HG02973 (cell line): ENCODE data around the gene HECW1.

Source experiments
- ATAC-seq: cut with Tn5 transposase; IDR thresholded peaks from one replicate; pipeline ENCODE4 v1.9.1; 2021; ENCODE audit warnings: moderate library complexity; ENCODE audit not compliant: unreplicated experiment

Gene HECW1

DNA sequence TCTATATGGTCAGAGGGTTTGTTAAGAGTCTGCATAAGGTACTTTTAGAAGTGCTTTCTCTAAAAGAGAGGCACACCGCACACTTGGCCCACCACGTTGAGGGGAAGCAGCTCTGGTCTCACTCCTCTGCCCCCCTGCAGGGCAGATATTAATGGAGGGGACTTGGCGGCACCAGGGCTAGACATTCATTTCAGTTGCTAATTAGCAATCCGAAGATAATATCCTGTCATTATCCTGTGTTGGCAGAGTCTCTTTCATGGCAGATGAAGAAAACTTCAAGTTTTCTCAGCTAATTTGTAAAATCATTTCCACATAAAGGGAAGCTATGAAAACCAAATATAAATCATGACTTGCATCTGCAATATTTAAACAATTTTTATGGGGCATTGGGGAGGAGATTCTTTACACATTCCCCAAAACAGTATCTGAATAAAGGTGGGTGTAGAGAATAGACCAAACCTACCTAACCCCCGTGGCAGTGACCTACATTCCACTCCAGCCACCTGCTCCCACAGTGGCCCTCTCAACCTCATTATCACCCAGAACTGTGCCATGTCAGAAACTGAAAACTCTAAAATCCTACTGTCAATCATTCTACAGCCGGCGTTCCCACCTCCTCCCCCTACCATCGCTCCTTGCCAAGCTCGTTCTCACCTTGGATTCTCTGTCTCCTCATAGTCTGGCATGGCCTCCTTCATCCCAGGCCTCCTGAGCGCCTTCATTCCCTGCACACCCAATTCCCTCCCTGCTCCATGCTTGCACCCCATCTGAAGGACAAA is 416.3 kb downstream of the HECW1 start:
- no peak for ATAC-seq

DNA sequence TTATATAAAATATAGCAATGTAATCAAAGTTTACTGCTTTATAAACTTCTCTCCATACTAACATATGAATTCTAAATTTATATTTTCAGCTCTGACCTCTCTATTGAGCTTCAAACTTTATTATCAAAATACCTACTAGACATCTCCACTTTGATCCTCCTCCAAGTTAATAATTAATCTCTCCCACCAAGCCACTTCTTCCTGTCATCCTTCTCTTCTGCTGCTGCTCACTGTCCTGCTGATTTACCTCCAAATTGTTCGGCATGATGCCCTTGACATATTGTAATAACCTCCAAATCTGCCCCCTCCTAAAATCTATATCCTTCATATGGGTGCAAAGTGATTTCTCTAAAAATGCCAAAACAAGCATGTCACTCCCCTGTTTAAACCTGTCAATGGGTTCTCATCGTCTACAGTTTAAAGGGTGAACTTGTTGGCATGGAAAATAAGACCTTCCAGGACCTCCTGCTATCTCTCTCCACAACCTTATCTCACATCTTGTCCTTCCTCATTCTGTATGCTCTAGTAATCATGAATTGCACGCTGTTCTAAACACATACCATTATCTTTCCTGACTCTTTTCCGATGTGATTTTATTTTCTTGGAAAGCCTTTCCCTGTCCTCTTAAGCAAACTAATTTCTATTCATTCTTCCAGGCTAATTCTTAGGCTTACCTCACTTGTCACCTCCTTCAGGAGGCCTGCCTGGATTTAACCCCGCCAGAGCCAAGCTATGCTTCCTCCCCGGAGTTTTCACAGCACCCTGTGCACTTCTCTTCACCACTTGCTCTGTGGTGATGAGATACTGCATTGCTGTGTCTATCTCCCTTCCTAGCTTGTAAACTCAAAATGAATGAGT is 418.3 kb downstream of the HECW1 start:
- ATAC-seq: no peak

- ATAC-seq: no peak
These were observed 419.3 kb downstream of the HECW1 start for GRCh38 chr7:43531700-43532099.

DNA sequence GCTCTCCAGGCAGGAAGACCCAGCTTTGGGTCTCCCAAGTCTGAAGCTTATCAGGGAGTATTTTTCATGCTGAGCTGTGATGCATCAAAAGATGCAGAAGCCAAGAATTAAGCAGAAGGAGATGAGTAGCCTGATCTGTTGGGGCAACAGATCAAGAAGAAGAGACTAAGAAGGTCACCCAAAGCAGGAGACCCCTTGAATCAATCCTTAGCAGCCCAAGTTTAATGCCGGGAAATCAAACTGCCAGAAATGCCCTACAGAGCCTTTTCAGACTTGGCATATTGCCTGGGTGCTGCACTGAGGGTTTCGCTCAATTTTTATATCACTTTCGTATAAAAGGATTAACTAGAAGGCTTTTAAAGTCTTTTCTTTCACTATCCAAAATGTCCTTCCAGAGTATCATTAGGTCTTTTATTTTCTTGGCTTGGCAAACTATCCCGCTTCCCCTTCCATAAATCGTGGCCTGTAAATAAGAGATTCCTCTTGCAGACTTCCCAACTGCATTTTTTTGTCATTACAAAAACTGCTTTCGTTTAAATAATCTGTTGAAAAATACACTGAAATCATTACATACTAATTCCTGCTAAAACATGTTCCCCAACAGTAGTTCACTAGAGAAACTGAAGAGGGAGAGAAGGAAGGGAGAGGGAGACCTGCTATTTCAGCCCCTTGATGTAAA is 421.5 kb downstream of the HECW1 start:
- ATAC-seq: no peak

DNA sequence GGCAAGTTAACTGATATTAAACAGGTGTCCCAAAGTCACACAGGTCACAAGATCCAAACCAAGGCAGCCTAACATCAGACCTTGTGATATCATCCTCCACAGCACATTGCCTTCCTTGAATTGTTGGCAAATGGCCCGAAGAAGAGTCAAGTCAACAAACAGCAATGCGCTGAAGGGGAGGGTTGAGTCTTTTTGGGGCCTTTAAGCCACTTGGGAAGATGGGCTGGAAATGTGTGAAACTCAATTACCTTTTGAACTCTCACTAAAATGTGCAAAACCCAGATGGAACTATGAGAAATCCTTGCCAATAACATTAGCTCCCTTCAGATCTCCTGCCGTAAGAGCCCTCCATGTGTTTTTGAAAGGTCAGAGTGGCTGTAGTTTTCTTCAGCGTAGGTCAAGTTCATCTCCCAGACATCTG is 422.6 kb downstream of the HECW1 start:
- ATAC-seq: no peak

DNA sequence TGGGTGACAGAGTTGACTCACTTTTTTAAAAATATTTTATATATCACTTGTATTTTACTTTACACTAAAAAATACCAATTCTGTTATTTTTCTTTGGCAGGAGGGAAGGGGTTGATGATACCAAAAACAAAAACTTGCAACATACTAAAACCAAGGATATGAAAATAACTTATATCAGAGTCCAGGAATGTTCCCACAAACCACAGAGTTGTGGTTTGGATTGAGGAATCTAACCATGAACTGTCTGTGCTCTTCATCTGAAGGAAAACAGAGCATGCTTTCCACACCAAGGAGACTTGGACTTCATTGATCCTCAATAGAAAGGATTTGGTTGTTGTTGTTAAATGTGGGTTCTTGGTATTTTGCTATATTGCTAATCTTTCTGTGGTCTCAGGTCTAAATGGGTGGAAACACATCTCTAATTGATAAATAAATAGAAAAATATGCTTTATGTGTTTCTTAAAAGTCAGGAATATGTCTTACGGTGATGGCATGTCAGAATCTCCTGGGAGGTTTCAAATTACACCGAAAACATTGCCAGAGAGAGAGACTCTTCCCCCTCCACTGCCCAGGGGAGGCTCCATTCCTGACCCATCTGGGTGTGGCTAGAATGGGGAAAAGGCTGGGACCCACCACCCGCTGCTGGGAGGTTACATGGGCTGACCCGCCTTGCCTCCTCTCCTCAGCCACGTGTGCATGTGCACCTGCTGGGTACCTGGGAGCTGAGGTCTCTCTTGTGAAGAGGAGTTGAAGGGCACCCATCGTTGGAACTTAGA is 423.6 kb downstream of the HECW1 start:
- ATAC-seq: no peak

GRCh38 chr7:43536773-43537172 is 424.3 kb downstream of the HECW1 start:
- ATAC-seq: no peak

GRCh38 chr7:43537765-43538403 is 425.4 kb downstream of the HECW1 start:
- ATAC-seq: no peak

GRCh38 chr7:43538404-43538771 is 425.9 kb downstream of the HECW1 start:
- no peak for ATAC-seq

- ATAC-seq: no peak
These were observed 428.0 kb downstream of the HECW1 start for GRCh38 chr7:43540471-43540870.

GRCh38 chr7:43542716-43543115 is 430.3 kb downstream of the HECW1 start:
- no peak for ATAC-seq

DNA sequence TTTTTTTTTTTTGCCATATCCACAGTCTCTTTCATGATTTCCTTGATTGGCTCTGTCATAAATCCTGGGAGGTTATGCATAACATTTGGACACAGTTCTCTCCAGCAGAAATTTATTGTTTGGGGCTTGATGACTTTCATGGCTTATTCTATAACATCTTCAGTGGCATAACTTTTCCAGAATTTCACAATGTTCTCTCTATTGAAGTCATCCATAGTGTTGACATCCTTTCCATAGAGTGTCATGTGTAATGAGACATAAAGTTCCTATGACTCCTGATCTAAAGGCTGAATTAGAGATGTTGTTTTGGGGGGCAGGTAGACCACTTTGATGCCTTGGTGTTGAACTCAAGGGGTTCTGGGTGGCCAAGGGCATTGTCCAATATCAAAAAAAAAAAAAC is 433.8 kb downstream of the HECW1 start:
- ATAC-seq: no peak

DNA sequence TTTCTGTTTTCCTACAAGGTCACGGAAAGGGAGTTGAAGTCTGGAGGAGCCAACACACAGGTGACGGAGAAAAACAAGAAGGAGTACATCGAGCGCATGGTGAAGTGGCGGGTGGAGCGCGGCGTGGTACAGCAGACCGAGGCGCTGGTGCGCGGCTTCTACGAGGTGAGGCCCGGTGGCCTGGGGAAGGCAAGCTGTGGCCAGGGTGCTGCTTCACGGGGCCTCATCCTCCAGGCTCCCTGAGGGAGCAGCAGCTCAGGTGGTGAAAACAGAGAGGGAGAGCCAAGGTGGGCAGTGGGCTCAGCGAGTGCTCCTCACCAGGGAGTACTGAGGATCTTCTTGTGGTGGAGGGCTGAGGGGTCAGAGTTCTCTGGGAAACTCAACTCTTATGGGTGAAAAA is 438.0 kb downstream of the HECW1 start:
- ATAC-seq: no peak

DNA sequence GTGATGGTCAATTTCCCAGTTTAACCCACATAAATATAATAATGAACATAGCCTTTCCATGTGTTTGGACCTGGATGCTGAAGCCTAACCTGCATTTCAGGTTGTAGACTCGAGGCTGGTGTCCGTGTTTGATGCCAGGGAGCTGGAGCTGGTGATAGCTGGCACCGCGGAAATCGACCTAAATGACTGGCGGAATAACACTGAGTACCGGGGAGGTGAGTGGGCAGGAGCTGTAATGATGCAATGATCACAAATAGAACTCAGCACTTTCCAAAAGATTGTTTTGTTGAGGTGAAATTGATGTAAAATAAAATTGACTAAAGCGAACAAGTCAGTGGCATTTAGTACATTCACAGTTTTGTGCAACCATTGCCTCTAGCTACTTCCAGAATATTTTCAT is 439.7 kb downstream of the HECW1 start:
- no peak for ATAC-seq

DNA sequence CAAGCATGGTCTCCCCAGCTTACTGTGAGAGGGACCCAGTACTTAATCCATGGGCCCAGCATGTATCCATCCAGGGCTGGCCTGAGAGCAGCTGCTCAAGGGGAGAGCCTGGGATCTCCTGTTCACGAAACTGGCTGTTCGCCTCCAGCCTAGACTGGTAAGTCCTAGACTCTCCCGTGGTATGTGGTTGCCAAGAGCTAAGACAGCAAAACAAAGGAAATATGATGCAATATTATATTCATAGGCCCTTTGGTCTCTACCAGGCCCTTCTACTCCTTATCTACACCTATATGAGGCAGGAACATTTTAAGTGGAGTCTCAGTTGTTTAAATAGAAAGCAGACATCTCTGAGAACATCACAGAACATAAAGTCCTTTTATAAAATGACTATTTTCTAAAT is 441.6 kb downstream of the HECW1 start:
- ATAC-seq: no peak

DNA sequence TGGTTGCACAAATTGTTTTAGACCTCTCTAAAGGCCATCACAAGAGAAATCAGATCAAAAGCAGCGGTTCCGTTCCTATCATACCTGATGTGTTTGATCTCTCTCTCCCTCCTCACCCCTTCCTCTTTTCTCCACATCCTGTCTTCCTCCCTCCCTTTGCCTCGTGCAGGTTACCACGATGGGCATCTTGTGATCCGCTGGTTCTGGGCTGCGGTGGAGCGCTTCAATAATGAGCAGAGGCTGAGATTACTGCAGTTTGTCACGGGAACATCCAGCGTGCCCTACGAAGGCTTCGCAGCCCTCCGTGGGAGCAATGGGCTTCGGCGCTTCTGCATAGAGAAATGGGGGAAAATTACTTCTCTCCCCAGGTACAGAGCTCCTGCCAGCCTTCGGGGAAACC is 442.0 kb downstream of the HECW1 start:
- no peak for ATAC-seq

- ATAC-seq: no peak
These were observed 445.5 kb downstream of the HECW1 start for GRCh38 chr7:43557831-43558495.

- ATAC-seq: no peak
These were observed 446.9 kb downstream of the HECW1 start for GRCh38 chr7:43559171-43559945.

DNA sequence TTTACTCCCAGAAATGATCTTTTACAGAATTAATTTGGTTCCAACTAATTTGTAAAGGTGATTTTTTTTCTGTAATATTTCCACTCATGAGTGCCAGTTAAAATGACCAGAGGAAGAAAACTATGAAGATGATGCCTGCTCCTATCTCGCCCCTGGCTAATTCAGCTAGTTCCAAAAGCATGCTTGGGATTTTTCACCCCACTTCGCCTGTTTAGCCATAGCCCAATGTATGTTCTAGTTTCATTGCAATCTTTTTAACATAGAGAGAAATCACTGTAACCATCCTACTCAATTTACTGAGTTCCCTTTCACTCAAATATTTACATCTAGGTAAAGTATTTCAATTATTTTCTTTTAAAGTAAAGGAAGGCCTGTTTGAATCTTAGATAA is 447.5 kb downstream of the HECW1 start:
- ATAC-seq: no peak
